NCI-H187 (cell line): ENCODE results near the gene GTPBP2.
A peak's percentile ranks its signal among the peaks of the same experiment; 100 is the strongest.
"Not testable (repeated sequence)": the region's sequence is repeated elsewhere in the genome, so short reads cannot be mapped to it uniquely, and the experiment has no call there.

Experiments used
- DNase-seq, 2 experiments: peaks; one replicate each; lab custom pipeline; 2025; lab: John Stamatoyannopoulos, UW

GTPBP2 gene

DNA sequence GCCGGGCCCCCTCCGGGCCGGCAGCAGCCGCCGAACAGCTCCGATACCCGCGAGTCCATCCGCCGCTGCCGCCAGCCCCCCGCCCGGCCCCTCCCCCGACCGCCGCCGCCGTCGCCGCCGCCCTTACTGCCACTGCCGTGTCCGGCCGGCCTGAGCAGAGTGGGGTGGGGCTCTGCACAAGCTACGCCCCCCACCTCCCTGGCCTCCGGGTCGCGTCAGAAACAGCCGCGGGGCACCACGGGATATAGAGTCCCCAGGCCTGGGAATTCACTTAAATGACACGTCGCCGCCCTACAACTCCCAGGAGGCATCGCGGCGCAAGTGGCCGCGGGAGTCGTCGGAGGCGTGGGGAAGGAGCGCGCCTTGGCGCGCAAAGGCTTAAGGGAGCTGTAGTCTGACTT is at the start of gene GTPBP2:
Gene GTPBP2 (minus strand): TSS at position 161 of the 401 bp plus-strand sequence. CDS start 102 bp downstream, at position 59.
- DNase-seq = peak; percentile 85 to 97

- DNase-seq = no peak
Observed at GRCh38 chr6:43678341-43678740, 49.3 kb upstream of the GTPBP2 start.

- DNase-seq = no peak
Observed at GRCh38 chr6:43677759-43678158, 48.7 kb upstream of the GTPBP2 start.

GRCh38 chr6:43676962-43677606 is 48.0 kb upstream of the GTPBP2 start:
- no peak for DNase-seq

DNA sequence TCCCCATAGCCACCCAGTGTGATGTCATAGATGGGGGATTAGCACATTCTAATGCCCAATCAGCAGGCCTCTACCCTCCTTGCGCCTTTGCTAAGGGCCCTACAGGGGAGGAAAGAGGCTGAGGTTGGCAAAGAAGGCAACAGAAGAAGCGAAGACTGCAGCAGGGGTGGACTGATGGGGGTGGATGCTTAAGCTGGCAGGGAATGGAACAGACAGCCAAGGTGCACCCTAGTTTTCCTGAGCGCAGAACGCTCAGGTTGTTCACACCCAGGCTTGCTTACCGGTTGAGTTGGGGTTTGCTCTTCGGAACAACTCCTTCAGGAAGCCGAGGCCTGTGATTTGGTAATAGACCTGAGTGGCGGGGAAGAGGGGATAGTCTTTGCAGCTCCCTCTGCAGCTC is 45.9 kb upstream of the GTPBP2 start:
- DNase-seq = no peak

GRCh38 chr6:43674291-43674690 is 45.2 kb upstream of the GTPBP2 start:
- DNase-seq = no peak

DNA sequence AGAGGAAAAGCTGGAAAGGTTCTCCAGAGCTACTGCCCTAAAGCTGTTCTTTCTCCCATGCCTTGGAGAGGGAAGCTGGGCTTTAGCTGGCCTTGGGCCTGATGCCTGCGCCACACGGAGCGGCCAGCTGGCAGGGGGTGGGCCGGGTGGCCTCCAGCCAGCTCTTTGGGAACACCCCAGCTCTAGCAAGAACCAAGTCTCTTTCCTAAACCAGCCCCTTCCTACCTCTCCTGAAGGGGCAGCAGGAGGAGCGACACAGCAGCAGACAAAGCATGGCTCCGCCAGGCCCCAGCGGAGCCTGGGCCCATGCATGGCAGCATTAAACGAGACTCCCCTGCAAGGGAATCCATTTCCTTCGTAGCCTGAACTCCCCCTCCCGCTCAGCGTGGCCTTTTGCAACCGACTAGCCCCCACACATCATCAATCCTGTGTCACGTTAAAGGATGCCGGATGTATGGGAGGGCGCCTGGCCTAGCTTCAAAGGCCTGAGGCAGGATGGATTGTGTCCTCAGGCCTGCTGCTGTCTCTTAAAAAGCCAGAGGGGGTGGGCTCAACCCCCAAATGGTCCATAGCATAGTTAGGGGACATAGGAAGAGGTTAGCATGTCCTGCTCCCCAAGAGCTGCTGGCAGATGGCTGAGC is 44.5 kb upstream of the GTPBP2 start:
- no peak for DNase-seq

DNA sequence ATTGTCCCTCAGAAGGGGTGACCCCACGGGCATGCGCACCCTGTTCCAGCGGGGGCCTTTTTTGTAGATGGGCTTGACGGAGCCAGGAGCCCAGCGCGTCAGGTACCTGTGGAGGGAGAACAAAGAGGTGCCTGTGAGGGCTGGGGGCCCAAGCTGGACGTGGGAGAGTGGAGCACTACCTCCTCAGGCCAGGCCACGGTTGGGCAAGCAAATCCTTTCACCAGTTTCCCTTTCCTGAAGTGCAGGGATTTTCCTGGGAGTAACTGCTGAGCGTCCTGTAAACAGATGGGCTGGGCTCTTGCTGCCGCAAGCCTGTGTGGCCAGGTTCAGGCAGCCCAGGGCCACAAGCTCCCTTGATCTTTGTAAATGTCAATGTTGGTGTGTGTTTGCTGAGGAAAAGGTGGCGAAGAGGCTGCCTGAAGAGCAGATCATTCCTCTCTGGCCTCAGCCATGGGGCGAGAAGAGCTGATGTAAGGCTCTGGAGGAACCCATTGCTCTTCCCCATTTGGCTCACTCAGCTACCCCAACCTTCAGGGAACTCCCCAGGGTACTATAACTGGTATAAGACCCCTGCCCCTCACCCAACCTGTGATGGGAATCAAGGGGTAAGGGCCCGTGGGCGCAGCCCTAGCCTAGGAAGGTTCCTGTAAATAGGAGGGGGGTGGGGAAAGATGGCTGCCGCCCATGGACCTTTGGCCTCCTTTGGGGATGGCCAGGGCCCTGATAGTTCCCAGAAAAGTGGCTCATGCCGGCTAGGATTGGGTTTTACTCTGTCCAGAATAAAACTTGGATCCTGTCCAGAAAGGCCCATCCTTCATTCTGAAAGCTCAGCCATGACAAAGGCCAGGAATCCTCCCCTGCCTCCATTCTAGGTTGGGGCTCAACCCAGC is 43.0 kb upstream of the GTPBP2 start:
- DNase-seq = no peak

DNA sequence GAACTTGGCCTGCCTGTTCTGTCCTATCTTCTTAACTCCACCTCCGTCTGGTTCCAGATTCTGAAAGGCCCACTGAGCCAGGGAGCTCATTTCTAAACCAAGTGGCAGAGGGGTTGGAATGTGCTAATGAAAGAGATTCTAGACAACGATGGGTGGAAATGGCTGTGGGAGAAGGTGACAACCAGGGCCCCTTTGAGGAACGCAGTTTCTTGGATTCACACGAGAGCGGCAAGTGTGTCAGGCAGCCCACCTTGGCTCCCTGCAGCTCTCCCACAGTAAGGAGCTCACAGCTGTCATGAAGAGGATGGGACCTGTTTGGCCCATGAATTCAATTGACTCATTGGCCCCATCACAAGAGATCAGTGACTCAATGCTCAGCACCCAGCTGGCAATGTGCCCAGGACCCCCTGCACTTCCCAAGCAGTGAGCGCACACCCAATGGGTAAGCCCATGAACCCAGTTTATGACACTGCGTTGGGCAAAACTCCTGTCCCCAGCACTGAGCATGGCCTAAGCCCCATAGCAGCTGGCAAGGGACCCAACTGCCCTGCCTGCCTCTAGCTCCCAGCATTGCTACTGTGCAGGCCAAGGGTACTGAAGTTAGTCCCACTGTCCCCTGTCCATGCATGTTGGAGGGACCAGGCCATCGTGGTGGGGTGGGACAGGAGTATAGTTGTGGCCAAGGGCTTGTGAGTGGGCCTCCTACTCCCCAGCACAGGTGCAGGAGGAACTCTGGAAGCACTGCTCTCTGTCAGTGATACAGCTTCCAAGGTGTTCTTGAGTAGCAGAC is 42.1 kb upstream of the GTPBP2 start:
- DNase-seq = no peak

- no peak for DNase-seq
Observed at GRCh38 chr6:43670623-43670986, 41.5 kb upstream of the GTPBP2 start.

- DNase-seq = no peak
Observed at GRCh38 chr6:43669922-43670622, 41.0 kb upstream of the GTPBP2 start.

DNA sequence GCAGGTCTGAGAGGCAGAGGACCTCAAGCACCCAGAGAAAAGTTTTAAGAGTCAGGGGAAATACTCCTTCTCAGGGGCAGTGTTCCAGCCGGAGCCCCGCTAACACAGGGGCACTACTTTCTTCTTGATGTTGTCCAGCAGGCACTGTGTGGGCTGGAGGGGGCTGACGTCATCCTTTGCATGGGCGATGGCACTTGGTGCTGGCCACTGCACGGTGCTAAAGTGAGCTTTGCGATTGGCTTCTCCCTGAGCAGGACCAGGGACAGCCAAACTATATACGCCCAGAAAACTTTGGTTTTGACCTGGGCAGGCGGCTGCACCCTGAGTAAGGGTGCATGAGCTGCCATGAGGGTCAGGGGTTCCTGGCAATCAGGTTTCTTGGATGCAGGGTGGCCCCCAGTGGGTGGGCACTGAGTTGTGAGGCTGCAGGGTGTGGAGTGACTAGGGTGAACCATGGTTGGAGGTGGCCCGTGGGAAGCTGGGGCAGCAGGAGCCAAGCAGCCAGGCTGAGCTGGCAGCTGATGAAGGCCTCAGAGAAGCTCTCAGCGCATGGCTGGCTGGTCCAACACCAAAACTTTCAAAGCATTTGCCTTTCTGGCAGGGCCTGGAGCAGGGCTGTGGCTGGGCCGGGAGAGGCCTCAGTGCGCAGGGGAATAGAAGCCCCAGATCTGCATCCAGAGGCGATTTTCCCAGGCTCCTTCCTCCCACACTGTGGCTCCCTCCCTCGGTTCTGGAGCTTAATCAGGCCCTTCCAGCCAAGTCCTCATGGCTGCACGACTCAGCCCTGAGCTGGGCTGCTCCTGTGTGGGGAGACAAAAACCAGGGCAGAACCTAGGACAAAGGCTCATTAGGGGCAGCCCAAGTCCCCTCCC is 40.2 kb upstream of the GTPBP2 start:
- no peak for DNase-seq

DNA sequence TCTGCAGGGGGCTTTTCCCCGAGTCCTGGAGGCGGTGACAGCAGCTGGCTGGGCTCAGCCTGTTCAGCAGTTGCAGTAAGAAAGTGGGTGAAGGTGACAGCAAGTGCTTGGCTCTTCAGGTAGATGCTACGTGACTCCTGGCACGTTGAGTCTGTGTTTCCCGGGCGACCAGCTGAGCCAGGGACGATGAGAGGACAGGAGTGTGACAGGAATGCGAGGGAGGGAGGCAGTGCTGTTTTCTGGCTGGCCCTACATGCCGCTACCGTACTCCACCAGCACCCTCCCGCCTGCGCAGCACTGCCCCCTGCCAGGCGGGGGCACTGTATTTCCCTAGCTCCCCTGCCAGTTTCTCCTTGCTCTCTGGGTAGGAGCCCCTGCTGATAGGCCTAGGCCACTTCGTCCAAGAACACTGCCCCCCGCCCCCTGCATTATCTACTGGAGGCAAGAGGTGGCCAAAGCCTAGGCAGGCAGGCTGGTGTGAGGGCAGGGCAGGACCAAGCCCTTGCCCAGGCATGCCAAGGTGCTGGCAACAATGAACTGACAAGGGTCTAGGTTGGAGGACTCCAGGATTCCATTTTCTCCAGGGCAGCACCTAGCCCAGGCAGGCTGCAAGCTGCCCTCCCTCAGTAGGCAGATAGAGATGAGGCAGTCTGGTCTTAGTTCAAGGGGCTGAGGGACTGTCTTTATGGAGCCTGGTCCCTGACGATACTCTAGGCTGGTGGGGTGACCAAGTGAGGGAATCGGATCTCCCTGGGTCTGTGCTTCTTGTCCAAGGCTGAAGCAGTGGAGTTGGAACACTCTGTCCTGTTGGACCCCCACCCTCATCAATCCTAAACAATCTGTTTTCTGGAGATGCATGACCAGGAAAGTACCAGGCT is 39.3 kb upstream of the GTPBP2 start:
- peak; percentile 16 to 19 for DNase-seq

GRCh38 chr6:43667245-43668150 is 38.4 kb upstream of the GTPBP2 start:
- peak; percentile 35 to 78 for DNase-seq

DNA sequence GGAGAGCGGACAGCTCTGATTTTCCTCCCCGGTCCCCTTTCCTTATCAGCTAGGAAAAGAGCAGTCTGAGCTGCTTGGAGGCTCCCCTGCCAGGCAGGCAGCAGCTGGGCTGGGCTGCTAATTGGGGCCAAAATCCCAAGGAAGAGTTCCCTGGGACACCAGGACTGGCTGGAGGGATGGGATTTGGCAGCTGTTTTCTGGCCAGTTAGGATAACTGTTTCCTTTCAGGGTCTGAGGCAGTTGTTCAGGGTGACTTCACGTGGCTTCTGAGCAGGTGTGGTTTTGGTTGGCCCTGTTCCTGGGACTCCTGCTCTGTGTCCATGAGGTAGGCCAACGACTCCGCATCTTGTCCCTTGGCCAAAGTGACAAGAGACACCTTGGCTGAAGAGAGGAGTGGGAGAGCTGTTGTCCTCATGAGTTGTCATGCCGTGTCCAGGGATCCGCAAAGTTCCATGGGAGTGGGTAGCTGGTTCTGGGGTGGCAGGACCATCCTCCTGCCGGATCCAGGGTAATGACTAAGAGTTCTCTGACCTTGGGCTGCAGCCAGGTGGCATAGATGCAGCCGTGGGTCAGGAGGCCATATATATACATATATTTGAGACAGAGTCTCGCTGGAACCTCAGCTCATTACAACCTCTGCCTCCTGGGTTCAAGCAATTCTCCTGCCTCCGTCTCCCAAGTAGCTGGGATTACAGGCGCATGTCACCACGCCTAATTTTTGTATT is 37.3 kb upstream of the GTPBP2 start:
- no peak for DNase-seq

- DNase-seq = no peak
Observed at GRCh38 chr6:43665376-43665775, 36.3 kb upstream of the GTPBP2 start.

DNA sequence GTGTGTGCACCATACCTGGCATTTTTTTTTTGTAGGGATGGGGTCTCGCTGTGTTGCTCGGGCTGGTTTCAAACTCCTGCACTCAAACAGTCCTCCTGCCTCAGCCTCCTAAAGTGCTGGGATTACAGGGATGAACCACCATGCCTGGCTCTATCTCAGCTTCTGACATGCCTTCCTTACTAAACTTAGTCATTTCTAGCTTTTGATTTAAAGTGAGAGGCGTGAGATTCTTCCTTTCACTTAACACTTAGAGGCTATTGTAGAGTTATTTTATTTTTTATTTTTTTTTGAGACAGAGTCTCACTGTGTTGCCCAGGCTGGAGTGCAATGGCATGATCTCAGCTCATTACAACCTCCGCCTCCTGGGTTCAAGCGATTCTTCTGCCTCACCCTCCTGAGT is 33.9 kb upstream of the GTPBP2 start:
- not testable (repeated sequence) for DNase-seq

GRCh38 chr6:43658161-43658560 is 29.1 kb upstream of the GTPBP2 start:
- no peak for DNase-seq
